IgD-negative memory B cell (primary cell): Measurements from ENCODE around the gene ZC3H18. TPM values are rescaled to one million over a fixed set of nuclear protein-coding genes. Genes with fewer than 3 reads are reported as not detected.

Experiments used
- H3K27ac Mint-ChIP-seq, 3 donors: one replicate each; pipeline ENCODE4 v1.8.0; 2020 to 2022; ENCODE audit warnings: mild to moderate bottlenecking in 3 of 3, mixed read lengths in 3 of 3, moderate library complexity in 1 of 3
- H3K27me3 Mint-ChIP-seq: one replicate; pipeline ENCODE4 v1.8.0; 2021; ENCODE audit warnings: mixed read lengths
- H3K36me3 Mint-ChIP-seq: one replicate; pipeline ENCODE4 v1.8.0; 2020; ENCODE audit warnings: mild to moderate bottlenecking, mixed read lengths
- H3K4me1 Mint-ChIP-seq, 3 donors: one replicate each; pipeline ENCODE4 v1.8.0; 2020 to 2022; ENCODE audit warnings: mixed read lengths in 3 of 3, mild to moderate bottlenecking in 1 of 3
- H3K4me3 Mint-ChIP-seq, 4 donors: one replicate each; pipeline ENCODE4 v1.8.0; 2020 to 2022; ENCODE audit warnings: mild to moderate bottlenecking in 4 of 4, mixed read lengths in 4 of 4, moderate library complexity in 3 of 4
- H3K9me3 Mint-ChIP-seq, 3 donors: one replicate each; pipeline ENCODE4 v1.8.0; 2020 to 2021; ENCODE audit warnings: mixed read lengths in 3 of 3, mild to moderate bottlenecking in 1 of 3
- polyA plus RNA-seq: library from polyadenylated mRNA; unstranded; fragments of 300-500 nt; fragmentation: Illumina TruSeq; gene quantifications from one replicate; pipeline ENCODE4 v1.2.3, GENCODE V29; 2021

The ZC3H18 gene
- polyA plus RNA-seq, 1 donor from 2014 or later: 17.5 TPM

DNA sequence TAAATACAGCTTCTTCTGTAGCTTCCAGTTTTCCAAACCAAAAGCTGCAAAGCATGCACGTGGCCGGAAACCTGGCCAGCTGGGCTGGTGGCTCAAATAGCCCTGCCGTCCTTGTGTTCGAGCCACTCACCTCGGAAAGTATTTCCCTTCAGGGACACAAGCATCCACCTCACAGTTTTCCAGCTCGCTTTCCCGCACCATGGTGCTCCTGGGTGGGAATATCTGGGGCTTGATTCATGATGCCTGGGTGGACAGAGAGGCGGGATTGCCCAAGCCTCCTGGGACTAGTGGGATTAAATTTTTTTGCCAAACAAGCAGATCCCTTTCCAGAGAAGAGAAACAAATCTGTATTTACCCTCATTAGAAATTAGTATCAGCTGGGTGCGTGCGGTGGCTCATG, 99.8 kb downstream of the ZC3H18 start:
- H3K27ac Mint-ChIP-seq: no peak overlapping the region
- no peaks in the 10 kb centered on the region for H3K27me3 Mint-ChIP-seq
- H3K36me3 Mint-ChIP-seq: no peaks in the 10 kb centered on the region
- no peak overlapping the region for H3K4me3 Mint-ChIP-seq
- peaks cover 3 to 5% (median 4%) of the 10 kb centered on the region in 3 donors for H3K4me1 Mint-ChIP-seq
- no peaks in the 10 kb centered on the region for H3K9me3 Mint-ChIP-seq

DNA sequence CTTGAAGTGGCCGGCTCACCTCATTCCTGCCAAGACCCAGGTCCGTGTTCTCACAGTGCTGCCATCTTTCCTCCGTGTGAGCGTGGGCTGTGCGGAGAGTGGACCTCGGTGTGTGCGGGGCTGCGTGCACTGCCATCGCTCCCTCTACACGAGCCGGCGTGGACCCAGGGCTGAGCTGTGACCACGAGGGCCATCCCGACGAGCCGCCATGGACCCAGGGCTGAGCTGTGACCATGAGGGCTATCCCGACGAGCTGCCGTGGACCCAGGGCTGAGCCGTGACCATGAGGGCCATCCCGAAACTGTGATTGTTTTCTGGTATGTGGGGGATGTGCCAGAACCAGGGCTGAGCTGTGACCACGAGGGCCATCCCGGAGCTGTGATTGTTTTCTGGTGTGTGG, 101.6 kb downstream of the ZC3H18 start:
- H3K4me3 Mint-ChIP-seq: no peak overlapping the region
- no peaks in the 10 kb centered on the region for H3K27me3 Mint-ChIP-seq
- H3K36me3 Mint-ChIP-seq: no peaks in the 10 kb centered on the region
- no peaks in the 10 kb centered on the region for H3K9me3 Mint-ChIP-seq
- no peaks in the 10 kb centered on the region for H3K4me1 Mint-ChIP-seq
- H3K27ac Mint-ChIP-seq: no peak overlapping the region

DNA sequence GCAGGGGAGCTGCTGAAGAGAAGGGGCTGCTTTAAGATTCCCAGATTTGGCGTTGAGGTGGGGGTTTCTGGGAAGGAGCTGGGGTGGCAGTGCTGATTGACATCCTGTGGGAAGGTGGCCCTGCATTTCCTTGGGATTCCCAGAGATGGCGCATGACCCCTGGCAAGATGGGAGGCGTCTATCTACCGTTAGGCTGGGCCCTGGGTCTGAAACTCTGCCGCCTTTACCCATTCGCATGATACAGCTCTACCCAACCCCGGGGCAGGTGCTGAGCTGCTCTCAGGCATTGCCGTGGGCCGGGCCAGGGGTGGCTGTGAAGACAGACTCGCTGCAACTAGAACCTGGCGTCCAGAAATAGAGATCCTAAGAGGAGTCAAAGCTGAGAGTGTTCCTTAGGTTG, 102.6 kb downstream of the ZC3H18 start:
- no peaks in the 10 kb centered on the region for H3K4me1 Mint-ChIP-seq
- H3K27me3 Mint-ChIP-seq: no peaks in the 10 kb centered on the region
- no peaks in the 10 kb centered on the region for H3K36me3 Mint-ChIP-seq
- no peaks in the 10 kb centered on the region for H3K9me3 Mint-ChIP-seq
- H3K27ac Mint-ChIP-seq: no peak overlapping the region
- no peak overlapping the region for H3K4me3 Mint-ChIP-seq

DNA sequence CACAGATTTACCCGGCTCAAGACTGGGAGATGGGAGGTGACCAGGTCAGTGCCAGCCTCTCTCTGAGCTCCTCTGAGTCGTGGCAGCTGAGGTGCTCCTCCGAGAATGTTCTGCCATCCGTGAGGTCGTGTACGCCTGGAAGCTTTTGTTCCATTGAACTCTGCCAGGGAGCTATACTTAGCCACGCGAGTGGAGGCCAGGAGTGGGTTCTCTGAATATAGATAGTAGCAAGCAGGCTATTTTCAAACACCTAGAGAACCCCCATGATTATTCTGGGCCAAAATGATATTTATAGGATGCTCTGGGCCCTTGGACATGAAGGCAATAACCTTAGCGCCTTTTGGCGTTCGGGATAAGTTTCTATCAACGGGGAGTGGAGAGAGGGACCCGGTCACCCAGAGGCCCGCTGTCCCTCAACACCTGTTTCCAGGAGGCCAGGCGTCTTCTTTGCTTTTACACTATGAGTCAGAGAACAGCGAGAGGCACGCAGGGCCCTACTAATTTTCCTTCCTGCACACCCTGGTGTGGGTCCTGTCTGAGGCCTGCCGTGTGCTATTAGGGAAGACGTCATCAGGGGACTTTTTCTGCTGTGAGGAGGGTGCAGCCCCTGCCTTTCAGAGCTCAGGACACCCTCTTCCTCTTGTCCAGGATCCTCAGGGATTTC, 103.6 kb downstream of the ZC3H18 start:
- H3K27ac Mint-ChIP-seq: peak overlapping the region in 1 of 3 donors; percentile 39
- no peaks in the 10 kb centered on the region for H3K4me1 Mint-ChIP-seq
- H3K36me3 Mint-ChIP-seq: no peaks in the 10 kb centered on the region
- H3K9me3 Mint-ChIP-seq: no peaks in the 10 kb centered on the region
- H3K27me3 Mint-ChIP-seq: no peaks in the 10 kb centered on the region
- peak overlapping the region in 1 of 4 donors; percentile 26 for H3K4me3 Mint-ChIP-seq

DNA sequence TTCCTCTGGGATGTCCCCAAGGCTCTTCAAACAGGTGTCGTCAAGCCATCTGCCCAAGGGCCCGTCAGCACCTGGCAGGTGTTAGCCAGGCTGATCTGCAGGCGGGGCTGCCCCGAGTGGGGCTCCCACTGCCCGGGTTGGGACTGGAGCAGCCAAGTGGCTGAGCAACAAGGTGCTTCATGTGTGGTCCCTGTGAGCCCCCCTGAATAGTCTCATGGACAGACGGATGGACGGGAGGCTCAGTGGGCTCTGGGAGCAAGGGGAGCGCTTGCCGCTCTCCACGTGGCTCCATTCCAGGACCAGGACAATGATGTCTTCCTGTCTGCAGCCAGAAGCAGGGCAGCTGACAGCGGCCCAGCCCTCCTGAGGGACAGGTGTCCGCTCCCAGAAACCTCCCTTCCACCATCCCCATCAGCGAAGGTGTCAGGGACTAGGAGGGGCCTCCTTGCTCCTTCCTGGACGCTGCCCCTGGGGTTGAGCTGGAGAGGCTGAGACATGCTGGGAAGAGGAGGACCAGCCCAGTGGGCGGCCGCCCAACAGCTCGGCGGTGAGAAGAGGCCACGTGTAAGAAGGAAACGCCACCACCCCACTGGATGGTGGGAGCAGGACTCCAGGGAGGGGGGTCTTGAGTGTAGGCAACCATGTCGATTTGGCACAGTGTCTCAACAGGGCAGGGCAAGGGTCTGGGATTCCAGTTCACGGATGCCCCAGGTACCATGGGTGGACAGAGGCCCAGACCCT, 106.5 kb downstream of the ZC3H18 start:
- Mint-ChIP-seq H3K27me3 (no peaks in the 10 kb centered on the region), H3K4me1 (peaks cover 8 to 11% (median 8%) of the 10 kb centered on the region in 3 donors), H3K4me3 (no peak overlapping the region), H3K27ac (no peak overlapping the region), H3K9me3 (no peaks in the 10 kb centered on the region), H3K36me3 (no peaks in the 10 kb centered on the region)

DNA sequence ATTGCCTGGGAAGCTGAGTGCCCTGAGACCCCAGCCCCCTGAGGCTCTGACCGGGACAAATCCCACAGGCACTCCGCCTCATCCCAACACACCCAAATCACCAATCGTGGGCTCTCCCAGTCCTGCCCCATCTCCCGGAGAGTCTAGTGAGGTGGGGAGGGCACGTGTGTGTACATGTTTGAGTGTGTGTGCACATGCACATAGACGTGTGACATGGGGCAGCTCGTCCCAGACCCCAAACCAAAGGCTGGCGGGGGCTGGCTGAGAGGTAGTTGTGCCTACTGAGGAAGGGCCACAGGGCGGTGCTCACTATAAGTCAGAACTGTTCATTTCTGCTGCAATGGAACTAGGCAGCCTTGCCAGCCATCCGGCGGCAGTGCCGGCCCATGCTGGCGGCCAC, 107.5 kb downstream of the ZC3H18 start:
- no peaks in the 10 kb centered on the region for H3K27me3 Mint-ChIP-seq

DNA sequence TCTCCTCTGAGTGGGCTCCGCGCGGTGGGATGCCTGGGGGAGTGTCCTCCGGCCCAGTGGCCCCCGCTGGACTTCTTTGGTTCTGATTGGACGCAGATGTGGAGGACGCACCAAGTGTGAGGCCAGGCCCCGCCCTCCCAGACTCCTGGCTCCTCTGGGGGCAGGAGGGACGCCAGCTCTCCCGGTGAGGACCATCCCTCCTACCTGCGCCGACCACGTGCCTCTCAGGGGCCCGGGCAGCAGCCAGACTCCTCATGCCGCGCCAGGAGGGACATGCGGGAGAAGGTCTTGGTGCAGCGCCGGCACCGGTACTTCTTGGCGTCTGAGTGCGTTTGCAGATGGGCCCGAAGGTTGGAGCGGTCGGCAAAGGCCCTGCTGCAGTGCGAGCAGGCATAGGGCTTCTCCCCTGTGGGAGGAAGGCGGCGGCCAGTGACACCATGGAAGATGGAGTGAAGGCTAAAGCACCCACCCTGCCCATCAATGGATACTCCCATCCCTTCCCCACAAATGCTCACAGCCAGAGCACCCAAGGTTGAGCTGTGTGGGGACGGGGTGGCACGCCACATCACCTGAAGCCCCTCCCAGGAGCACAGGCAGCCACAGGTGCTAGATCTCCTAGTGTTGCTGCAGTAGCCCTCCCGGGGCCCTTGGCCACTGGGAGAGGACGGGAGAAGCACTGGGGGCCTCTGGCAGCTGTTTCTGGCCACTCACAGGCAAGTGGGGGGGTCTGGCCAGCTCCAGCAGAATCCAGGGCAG, 108.2 kb downstream of the ZC3H18 start:
- H3K4me1 Mint-ChIP-seq: peaks cover 17 to 19% (median 19%) of the 10 kb centered on the region in 3 donors
- no peaks in the 10 kb centered on the region for H3K36me3 Mint-ChIP-seq
- no peak overlapping the region for H3K27ac Mint-ChIP-seq
- no peaks in the 10 kb centered on the region for H3K9me3 Mint-ChIP-seq
- H3K4me3 Mint-ChIP-seq: no peak overlapping the region
- H3K27me3 Mint-ChIP-seq: no peaks in the 10 kb centered on the region

More for the DNA sequence above, 107.5 kb downstream of the ZC3H18 start:
- H3K4me3 Mint-ChIP-seq: no peak overlapping the region
- H3K9me3 Mint-ChIP-seq: no peaks in the 10 kb centered on the region
- H3K4me1 Mint-ChIP-seq: peaks cover 17 to 19% (median 19%) of the 10 kb centered on the region in 3 donors
- no peaks in the 10 kb centered on the region for H3K36me3 Mint-ChIP-seq
- no peak overlapping the region for H3K27ac Mint-ChIP-seq

DNA sequence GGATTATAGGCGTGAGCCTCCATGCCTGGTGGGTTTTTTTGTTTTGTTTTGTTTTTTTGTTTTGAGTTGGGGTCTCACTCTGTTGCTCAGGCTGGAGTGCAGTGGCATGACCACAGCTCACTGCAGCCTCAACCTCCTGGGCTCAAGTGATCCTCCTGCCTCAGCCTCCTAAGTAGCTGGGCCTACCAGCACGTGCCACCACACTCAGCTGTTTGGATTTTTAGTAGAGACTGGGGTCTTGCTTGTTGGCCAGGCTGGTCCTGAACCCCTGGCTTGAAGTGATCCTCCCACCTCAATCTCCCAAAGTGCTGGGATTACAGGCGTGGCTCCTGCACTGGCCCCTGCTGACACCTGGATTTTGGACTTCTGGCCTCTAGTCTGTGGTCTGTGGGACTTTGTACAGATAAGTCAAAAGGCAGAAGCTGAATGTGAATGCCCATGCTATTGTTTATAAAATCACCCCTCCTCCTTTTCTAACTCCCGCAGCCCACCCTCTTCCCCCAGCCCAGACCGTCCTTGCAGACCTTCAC, 110.4 kb downstream of the ZC3H18 start:
- Mint-ChIP-seq H3K27me3 (no peaks in the 10 kb centered on the region), H3K36me3 (no peaks in the 10 kb centered on the region), H3K27ac (peak overlapping the region; percentile 93 to 98 (median 93)), H3K9me3 (no peaks in the 10 kb centered on the region), H3K4me3 (peak overlapping the region; percentile 81 to 98 (median 92)), H3K4me1 (peaks cover 24 to 38% (median 31%) of the 10 kb centered on the region in 3 donors)

DNA sequence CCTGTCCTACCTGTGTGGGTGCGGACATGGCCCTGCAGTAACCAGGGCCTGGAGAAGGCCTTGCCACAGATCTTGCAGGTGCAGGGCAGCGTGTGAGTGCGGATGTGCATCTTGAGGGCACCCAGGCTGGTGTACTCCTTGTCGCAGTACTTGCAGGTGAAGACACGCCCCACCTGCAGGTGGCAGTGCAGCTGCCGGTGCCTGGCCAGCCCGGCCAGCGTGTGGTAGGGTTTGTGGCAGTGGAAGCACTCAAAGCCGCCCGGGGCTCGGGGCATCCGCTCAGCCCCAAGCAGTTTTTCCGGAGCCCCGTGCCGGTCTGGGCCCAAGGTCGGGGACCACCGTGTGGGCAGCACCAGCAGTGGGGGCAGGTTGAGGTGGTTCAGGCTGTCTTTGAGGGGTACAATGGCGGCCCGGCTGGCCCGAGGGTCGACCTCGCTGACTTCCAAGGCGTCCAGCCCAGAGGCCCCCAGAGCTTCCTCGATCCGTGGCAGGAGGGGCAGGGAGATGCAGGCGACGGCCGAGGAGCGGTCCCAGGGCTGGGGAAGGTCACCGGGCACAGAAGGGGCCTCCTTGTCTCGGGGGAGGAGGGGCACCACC, 111.0 kb downstream of the ZC3H18 start:
- H3K4me3 Mint-ChIP-seq: peak overlapping the region; percentile 81 to 98 (median 92)
- H3K9me3 Mint-ChIP-seq: no peaks in the 10 kb centered on the region
- no peaks in the 10 kb centered on the region for H3K36me3 Mint-ChIP-seq
- peak overlapping the region; percentile 93 to 98 (median 93) for H3K27ac Mint-ChIP-seq
- no peaks in the 10 kb centered on the region for H3K27me3 Mint-ChIP-seq
- peaks cover 24 to 38% (median 31%) of the 10 kb centered on the region in 3 donors for H3K4me1 Mint-ChIP-seq

Other genes starting within 250 kb of the ZC3H18 start
- gene ZNF469, start 187.4 kb upstream of the ZC3H18 start, polyA plus RNA-seq: 0.26 TPM
- 0.15 TPM for gene ZFPM1, start 117.1 kb upstream of the ZC3H18 start, polyA plus RNA-seq
- gene IL17C, start 68.2 kb downstream of the ZC3H18 start, polyA plus RNA-seq: not detected
- 1,890 TPM for gene CYBA, start 80.7 kb downstream of the ZC3H18 start, polyA plus RNA-seq
- gene MVD, start 92.7 kb downstream of the ZC3H18 start, polyA plus RNA-seq: 26.0 TPM
- 12.3 TPM for gene SNAI3, start 116.1 kb downstream of the ZC3H18 start, polyA plus RNA-seq
- gene RNF166, start 136.0 kb downstream of the ZC3H18 start, polyA plus RNA-seq: 33.9 TPM
- gene CTU2, start 136.1 kb downstream of the ZC3H18 start, polyA plus RNA-seq: 12.1 TPM
- 33.4 TPM for gene PIEZO1, start 214.8 kb downstream of the ZC3H18 start, polyA plus RNA-seq
- 0.20 TPM for gene CDT1, start 233.4 kb downstream of the ZC3H18 start, polyA plus RNA-seq
- 416 TPM for gene APRT, start 241.5 kb downstream of the ZC3H18 start, polyA plus RNA-seq